HepG2 (cell line): Measurements from ENCODE around the gene UBALD1. TPM values are rescaled to one million over a fixed set of nuclear protein-coding genes. Genes with fewer than 3 reads are reported as not detected.
"Not testable (repeated sequence)": the region's sequence is repeated elsewhere in the genome, so short reads cannot be mapped to it uniquely, and the experiment has no call there.

Experiments used
- ELF3 ChIP-seq: IDR thresholded peaks from 2 replicates; pipeline ENCODE4 v1.6.1; 2016; ENCODE audit warnings: missing genetic modification reagents, missing compliant biosample characterization
- HIC2 ChIP-seq: sonication (generic); formaldehyde crosslinking; IDR thresholded peaks from 2 replicates; pipeline ENCODE4 v1.9.0; 2022; ENCODE audit warnings: low read depth, missing genetic modification reagents
- MAZ ChIP-seq, 2 experiments: sonication (generic) in 1 of 2; formaldehyde crosslinking in 1 of 2; IDR thresholded peaks; 2 replicates each; pipeline versions ENCODE4 v1.5.0 to v1.6.1; 2012 to 2020; ENCODE audit warnings: low read depth in 2 of 2, mild to moderate bottlenecking in 2 of 2, borderline replicate concordance in 1 of 2, improper control_type of control experiment in 1 of 2, low read length in 1 of 2, missing genetic modification reagents in 1 of 2, moderate library complexity in 1 of 2
- MYC ChIP-seq: sonication (generic); formaldehyde crosslinking; IDR thresholded peaks from 2 replicates; pipeline ENCODE4 v1.9.0; 2021; ENCODE audit warnings: missing genetic modification reagents, borderline replicate concordance
- RAD21 ChIP-seq: fragments of 450-650 bp; formaldehyde crosslinking; IDR thresholded peaks from 2 replicates; pipeline ENCODE4 v1.5.0; 2020; ENCODE audit warnings: mild to moderate bottlenecking
- TBX2 ChIP-seq: sonication (generic); formaldehyde crosslinking; IDR thresholded peaks from 2 replicates; pipeline ENCODE4 v1.5.0; 2020; ENCODE audit warnings: missing genetic modification reagents, mild to moderate bottlenecking, borderline replicate concordance
- TEAD3 ChIP-seq: optimal IDR thresholded peaks from 2 replicates; pipeline ENCODE3; 2016; ENCODE audit warnings: borderline replicate concordance
- THAP11 ChIP-seq: IDR thresholded peaks from 2 replicates; pipeline ENCODE4 v1.6.1; 2016; ENCODE audit warnings: missing biosample characterization, missing genetic modification reagents
- ZBTB4 ChIP-seq: sonication (generic); formaldehyde crosslinking; IDR thresholded peaks from 2 replicates; pipeline ENCODE4 v1.4.0; 2020; ENCODE audit warnings: missing genetic modification reagents, mild to moderate bottlenecking, borderline replicate concordance
- ZHX2 ChIP-seq, 2 experiments: sonication (generic) in 1 of 2; formaldehyde crosslinking in 1 of 2; IDR thresholded peaks; 2 replicates each; pipeline versions ENCODE4 v1.6.1 to v1.9.0; 2014 to 2022; ENCODE audit warnings: antibody characterized with exemption in 1 of 2, borderline replicate concordance in 1 of 2, inconsistent platforms in 1 of 2, low read depth in 1 of 2, missing genetic modification reagents in 1 of 2
- ZNF768 ChIP-seq: sonication (generic); formaldehyde crosslinking; IDR thresholded peaks from 2 replicates; pipeline ENCODE4 v1.4.0; 2020; ENCODE audit warnings: missing genetic modification reagents
- polyA plus RNA-seq, 8 experiments: library from polyadenylated mRNA; depleted of rRNA in 3 of 8; stranded (reverse) in 7 of 8; unstranded in 1 of 8; fragments of >200 nt; fragmentation: Illumina TruSeq in 4 of 8; extraction: Trizol in 4 of 8; gene quantifications; 2 replicates each; pipeline versions ENCODE4 v1.2.1 to v1.2.3, GENCODE V29; 2011 to 2016; ENCODE audit warnings: low read depth in 4 of 8, missing spikeins in 1 of 8, mixed read lengths in 1 of 8; ENCODE audit not compliant: insufficient read depth in 1 of 8
- total RNA-seq, 5 experiments: library from RNA; depleted of rRNA; stranded (reverse); fragments of >200 nt; fragmentation: Illumina TruSeq; extraction: Trizol; gene quantifications; 2 replicates each; pipeline ENCODE4 v1.2.3, GENCODE V29; 2016; ENCODE audit warnings: low read depth in 1 of 5
- TF ChIP-seq, protein P1 (sequence below): sonication (generic); formaldehyde crosslinking; IDR thresholded peaks from 2 replicates; pipeline ENCODE4 v1.4.0; 2020; ENCODE audit warnings: missing genetic modification reagents

UBALD1 gene
- total and polyA plus RNA-seq, 2 of the 13 experiments (the other 11 are each of a cell fraction or from before 2014, with no cell fraction given), result 6.8 to 12.3 TPM

DNA sequence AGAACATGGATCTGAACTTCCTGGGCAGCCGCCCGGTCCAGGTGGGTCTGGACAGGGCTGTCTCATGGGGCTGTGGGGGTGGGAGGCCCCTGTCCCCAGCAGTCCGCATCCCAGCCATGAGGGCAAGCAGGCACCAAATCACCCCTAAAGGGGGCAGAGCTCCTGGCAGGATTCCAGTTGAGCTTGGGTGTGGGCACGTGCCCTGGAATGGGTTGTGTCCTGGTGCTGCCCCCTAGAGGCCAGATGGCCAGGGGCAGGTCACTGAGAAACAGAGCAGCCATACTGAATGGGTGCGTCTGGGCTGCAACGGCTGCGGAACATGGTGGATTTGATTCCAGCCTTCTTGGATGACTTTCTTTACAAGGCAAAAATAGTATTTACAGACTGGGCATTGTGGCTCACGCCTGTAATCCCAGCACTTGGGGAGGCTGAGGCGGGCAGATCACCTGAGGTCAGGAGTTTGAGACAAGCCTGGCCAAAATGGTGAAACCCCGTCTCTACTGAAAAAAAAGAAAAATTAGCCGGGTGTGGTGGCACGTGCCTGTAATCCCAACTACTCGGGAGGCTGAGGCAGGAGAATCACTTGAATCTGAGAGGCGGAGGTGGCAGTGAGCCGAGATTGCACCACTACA is 35.9 kb upstream of the UBALD1 start (continued):
- TF ChIP-seq ZHX2 (IDR thresholded peaks at IDR 0.05; ENCODE audit: low read depth), result peak; percentile 77
- TF ChIP-seq ZHX2 (CRISPR knock-in tag; IDR thresholded peaks at IDR 0.05; ENCODE audit: borderline replicate concordance); MAZ (IDR thresholded peaks at IDR 0.05; ENCODE audit: borderline replicate concordance, low read depth, low read length): not testable (repeated sequence)
- TF ChIP-seq, protein P1, sequence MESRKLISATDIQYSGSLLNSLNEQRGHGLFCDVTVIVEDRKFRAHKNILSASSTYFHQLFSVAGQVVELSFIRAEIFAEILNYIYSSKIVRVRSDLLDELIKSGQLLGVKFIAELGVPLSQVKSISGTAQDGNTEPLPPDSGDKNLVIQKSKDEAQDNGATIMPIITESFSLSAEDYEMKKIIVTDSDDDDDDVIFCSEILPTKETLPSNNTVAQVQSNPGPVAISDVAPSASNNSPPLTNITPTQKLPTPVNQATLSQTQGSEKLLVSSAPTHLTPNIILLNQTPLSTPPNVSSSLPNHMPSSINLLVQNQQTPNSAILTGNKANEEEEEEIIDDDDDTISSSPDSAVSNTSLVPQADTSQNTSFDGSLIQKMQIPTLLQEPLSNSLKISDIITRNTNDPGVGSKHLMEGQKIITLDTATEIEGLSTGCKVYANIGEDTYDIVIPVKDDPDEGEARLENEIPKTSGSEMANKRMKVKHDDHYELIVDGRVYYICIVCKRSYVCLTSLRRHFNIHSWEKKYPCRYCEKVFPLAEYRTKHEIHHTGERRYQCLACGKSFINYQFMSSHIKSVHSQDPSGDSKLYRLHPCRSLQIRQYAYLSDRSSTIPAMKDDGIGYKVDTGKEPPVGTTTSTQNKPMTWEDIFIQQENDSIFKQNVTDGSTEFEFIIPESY (CRISPR knock-in tag), result peak; percentile 87
- peak; percentile 48; the same call in 1 of the 2 replicates for TF ChIP-seq HIC2 (CRISPR knock-in tag)
- TF ChIP-seq ZNF768 (CRISPR knock-in tag), result peak; percentile 43; the same call in 1 of the 2 replicates
- peak; percentile 47; the same call in 1 of the 2 replicates for TF ChIP-seq TBX2 (CRISPR knock-in tag)
- peak; percentile 46; the same call in 1 of the 2 replicates for TF ChIP-seq ZBTB4 (CRISPR knock-in tag)
- TF ChIP-seq TEAD3 (CRISPR knock-in tag), result peak; percentile 80
- peak; percentile 69 for TF ChIP-seq RAD21 (CRISPR knock-in tag)
- TF ChIP-seq MAZ (CRISPR knock-in tag; IDR thresholded peaks at IDR 0.05; ENCODE audit: low read depth), result 0 out of 2 replicates have a peak, but pooled peaks have one; percentile 15
- TF ChIP-seq ELF3, result 0 out of 2 replicates have a peak, but pooled peaks have one; percentile 16
- TF ChIP-seq THAP11, result peak; percentile 62
- TF ChIP-seq MYC, result peak; percentile 77; the same call in 1 of the 2 replicates
